Subcutaneous preadipocyte (primary cell): ENCODE results near the gene EID2B. TPM values are rescaled to one million over a fixed set of nuclear protein-coding genes. Genes with fewer than 3 reads are reported as not detected.

Source experiments
- total RNA-seq: library from RNA; depleted of rRNA; stranded (reverse); fragments of >200 nt; gene quantifications from 2 replicates; pipeline ENCODE4 v1.2.3, GENCODE V29; 2012

Gene EID2B
- total RNA-seq = 3.9 and 4.8 TPM in 2 replicates

DNA sequence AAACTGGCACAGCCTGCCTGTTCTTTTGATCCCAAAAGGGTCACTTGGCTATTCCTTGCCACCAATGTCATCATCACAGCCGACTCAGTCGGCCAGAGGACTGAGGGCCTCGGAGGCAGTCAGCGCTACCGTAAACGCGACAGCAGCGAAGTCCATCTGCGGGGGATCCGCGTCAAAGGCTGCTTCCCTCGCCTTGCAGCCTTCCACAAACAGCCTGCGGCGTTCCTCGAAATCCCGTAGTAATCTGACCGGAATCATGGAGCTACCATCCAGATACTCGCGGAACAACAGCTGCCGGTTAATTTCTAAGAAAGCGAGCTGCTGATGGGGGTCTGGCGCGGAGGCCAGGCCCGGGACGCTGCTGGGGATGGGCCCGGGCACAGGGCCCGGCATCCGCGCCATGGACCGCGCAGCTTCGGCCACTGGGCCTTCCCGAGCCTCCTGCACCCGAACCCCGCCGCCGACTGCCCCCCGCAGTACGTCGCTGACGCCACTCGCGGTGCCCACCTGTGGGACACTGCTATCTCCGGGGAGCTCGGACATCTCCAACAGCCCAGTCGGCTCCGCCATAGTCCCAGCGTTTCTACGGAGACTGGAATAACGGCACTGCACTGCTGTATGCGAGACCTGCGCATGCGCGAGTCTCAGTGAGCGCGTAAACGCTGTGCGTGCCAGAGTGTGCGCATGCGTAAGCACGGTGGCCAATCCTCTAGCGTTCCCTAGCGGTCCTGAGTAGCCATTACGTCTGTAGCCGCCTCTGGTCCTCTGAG is at the start of gene EID2B:
TSS of gene EID2B (minus strand) at position 620 of the 770 bp plus-strand sequence. CDS start at position 570, 50 bp downstream.

GRCh38 chr19:39539518-39540332 is 7.1 kb upstream of the EID2B start, which contains the start of gene EID2:
TSS of gene EID2 (minus strand) at chr19:39540161. CDS start at chr19:39540079, 82 bp downstream.

DNA sequence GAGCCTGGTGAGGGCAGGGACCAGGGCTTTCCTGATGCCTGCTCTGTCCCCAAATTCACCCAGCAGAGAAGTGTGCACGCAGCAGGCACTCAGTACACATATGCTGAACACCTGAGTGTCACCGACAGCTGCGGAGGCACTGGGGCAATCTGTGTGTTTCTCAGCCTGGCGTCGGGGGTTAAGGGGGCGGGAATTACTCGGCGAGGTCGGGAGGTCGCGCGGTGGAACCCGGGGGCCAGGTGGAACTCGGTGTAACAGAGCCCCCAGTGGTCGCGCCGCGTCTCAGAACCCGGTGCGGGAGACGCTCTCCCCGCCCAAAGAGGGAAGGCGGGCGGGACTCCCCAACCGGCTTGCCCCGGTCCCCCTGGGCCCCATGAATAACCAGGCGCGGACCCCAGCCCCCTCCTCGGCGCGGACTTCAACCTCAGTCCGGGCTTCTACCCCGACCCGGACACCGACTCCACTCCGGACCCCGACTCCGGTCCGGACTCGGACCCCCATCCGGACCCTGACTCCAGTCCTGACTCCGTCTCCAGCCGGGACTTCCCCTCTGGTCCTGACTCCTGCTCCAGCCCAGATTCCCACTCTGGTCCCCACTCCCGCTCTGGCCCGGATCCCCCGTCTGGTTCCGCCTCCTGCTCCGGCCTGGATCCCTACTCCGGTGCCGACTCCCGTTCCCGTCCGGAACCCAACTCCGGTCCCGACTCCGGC is 17.7 kb downstream of the EID2B start, which contains the start of gene SELENOV:
TSS of gene SELENOV (plus strand) at position 300 of the 711 bp plus-strand sequence. CDS start at position 374, 74 bp downstream.

GRCh38 chr19:39498798-39499642 is 33.6 kb downstream of the EID2B start, which contains the start of gene DLL3:
TSS of gene DLL3 (plus strand) at chr19:39498947. CDS start at chr19:39498975, 28 bp downstream.

Other genes with a start within 250 kb of the EID2B start
- not detected in 2 replicates for gene IFNL1, start 236.4 kb downstream of the EID2B start, total RNA-seq
- under 0.01 and 0.20 TPM in 2 replicates for gene LRFN1, start 212.0 kb downstream of the EID2B start, total RNA-seq
- 0.39 TPM in 1 of 2 replicates, not detected in the other for gene GMFG, start 196.8 kb downstream of the EID2B start, total RNA-seq
- gene SAMD4B, start 190.4 kb downstream of the EID2B start, total RNA-seq = 85.2 and 94.0 TPM in 2 replicates
- 28.7 and 29.8 TPM in 2 replicates for gene PAF1, start 141.7 kb downstream of the EID2B start, total RNA-seq
- 17.3 and 19.4 TPM in 2 replicates for gene MED29, start 141.5 kb downstream of the EID2B start, total RNA-seq
- gene ZFP36, start 126.0 kb downstream of the EID2B start, total RNA-seq = 11.1 and 16.9 TPM in 2 replicates
- 9.2 and 15.4 TPM in 2 replicates for gene PLEKHG2, start 120.2 kb downstream of the EID2B start, total RNA-seq
- 40.3 and 64.3 TPM in 2 replicates for gene RPS16, start 96.9 kb downstream of the EID2B start, total RNA-seq
- gene SUPT5H, start 87.3 kb downstream of the EID2B start, total RNA-seq = 70.5 and 74.1 TPM in 2 replicates
- 58.1 and 58.4 TPM in 2 replicates for gene TIMM50, start 52.0 kb downstream of the EID2B start, total RNA-seq
- 0.37 and 0.39 TPM in 2 replicates for gene DLL3, start 33.9 kb downstream of the EID2B start, total RNA-seq
- gene SELENOV, start 17.7 kb downstream of the EID2B start, total RNA-seq = not detected in 2 replicates
- 5.9 and 8.6 TPM in 2 replicates for gene EID2, start 7.3 kb upstream of the EID2B start, total RNA-seq
- not detected in 2 replicates for gene LGALS13, start 69.7 kb upstream of the EID2B start, total RNA-seq
- not detected in 2 replicates for gene LGALS16, start 123.1 kb upstream of the EID2B start, total RNA-seq
- gene LGALS14, start 171.6 kb upstream of the EID2B start, total RNA-seq = not detected in 2 replicates
- not detected in 2 replicates for gene CLC, start 205.2 kb upstream of the EID2B start, total RNA-seq
- not detected in 2 replicates for gene LEUTX, start 246.0 kb upstream of the EID2B start, total RNA-seq